Ascending aorta (tissue), 2 donors: Measurements from ENCODE around the gene SLC49A3. TPM values are rescaled to one million over a fixed set of nuclear protein-coding genes. Genes with fewer than 3 reads are reported as not detected.

Experiments
- DNase-seq, 2 donors: peaks; one replicate each; pipeline ENCODE4 v3.0.0-alpha.2; 2019; ENCODE audit warnings: low spot score in 2 of 2
- H3K27ac ChIP-seq, 2 donors: fragments of 200-600 bp; sonication (generic); one replicate each; pipeline ENCODE4 v1.5.1; 2016 to 2017; ENCODE audit warnings: mild to moderate bottlenecking in 1 of 2
- H3K27me3 ChIP-seq: fragments of 200-600 bp; sonication (generic); one replicate; pipeline ENCODE4 v1.5.1; 2017
- H3K36me3 ChIP-seq, 2 donors: fragments of 200-600 bp; sonication (generic); one replicate each; pipeline ENCODE4 v1.5.1; 2016
- H3K4me1 ChIP-seq, 2 donors: fragments of 200-600 bp; sonication (generic); one replicate each; pipeline ENCODE4 v1.5.1; 2016 to 2017; ENCODE audit warnings: mild to moderate bottlenecking in 1 of 2
- H3K4me3 ChIP-seq, 2 donors: fragments of 200-600 bp; sonication (generic); one replicate each; pipeline ENCODE4 v1.5.1; 2016 to 2017; ENCODE audit warnings: mild to moderate bottlenecking in 1 of 2
- H3K9me3 ChIP-seq, 2 donors: fragments of 200-600 bp; sonication (generic); one replicate each; pipeline ENCODE4 v1.5.1; 2016
- intact Hi-C: fragments of 100-400 bp; cut with DNase I; formaldehyde crosslinking; loops from one replicate; pipeline ENCODE4 v1.15.1; 2023
- total RNA-seq: library from RNA; depleted of rRNA; stranded (reverse); fragments of >200 nt; gene quantifications from one replicate; pipeline ENCODE4 v1.1.0, GENCODE V29; 2016
- TF ChIP-seq, protein P1 (sequence below), 3 experiments: fragments of 200-600 bp in 2 of 3; fragments of 450-650 bp in 1 of 3; sonication (generic) in 2 of 3; IDR thresholded peaks; one replicate each; pipeline ENCODE4 v1.5.1; 2016 to 2019; ENCODE audit warnings: antibody characterized with exemption in 3 of 3, mild to moderate bottlenecking in 1 of 3, moderate library complexity in 1 of 3

Gene SLC49A3
- total RNA-seq, 1 donor from 2014 or later: 17.7 TPM

DNA sequence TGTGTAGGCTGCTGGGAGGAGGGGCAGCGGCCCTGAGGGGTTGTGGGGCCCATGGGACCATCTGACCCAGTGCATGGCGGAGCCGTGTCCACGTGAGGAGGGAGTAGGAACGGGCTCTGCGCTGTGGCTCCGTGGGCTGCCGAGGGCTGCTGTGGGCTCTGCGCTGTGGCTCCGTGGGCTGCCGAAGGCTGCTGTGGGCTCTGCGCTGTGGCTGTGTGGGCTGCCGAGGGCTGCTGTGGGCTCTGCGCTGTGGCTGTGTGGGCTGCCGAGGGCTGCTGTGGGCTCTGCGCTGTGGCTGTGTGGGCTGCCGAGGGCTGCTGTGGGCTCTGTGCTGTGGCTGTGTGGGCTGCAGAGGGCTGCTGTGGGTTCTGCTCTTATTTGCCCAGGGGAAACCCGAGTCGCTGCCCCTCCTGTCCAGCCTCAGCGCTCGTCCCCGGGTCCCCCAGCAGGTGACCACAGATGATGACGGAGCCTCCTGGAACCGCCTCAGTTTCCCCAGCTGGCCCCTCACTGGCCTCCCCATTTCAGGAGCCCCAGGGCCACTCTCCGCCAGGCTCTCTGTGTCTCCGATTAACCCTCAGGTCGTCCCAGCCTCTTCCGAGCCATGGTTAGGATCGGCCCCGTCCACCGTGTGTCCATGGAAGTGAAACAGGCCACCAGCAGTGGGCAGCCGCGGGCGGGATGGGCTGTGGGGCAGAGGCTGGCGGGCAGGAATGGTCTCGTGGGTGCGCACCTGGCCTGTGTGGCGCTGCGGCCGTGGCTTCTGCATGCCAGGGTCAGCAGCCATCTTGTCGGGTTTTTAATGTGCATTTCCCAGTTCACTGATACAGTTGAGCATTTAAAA, 36.7 kb upstream of the SLC49A3 start:
- H3K27me3 ChIP-seq: no peaks in the 10 kb centered on the region
- H3K36me3 ChIP-seq: peaks cover 8 to 16% of the 10 kb centered on the region in 2 donors
- DNase-seq: no peak
- H3K9me3 ChIP-seq: no peaks in the 10 kb centered on the region
- H3K27ac ChIP-seq: peak overlapping the region in 1 of 2 donors; percentile 37
- no peaks in the 10 kb centered on the region for H3K4me1 ChIP-seq
- no peak overlapping the region for H3K4me3 ChIP-seq
- TF ChIP-seq, protein P1, sequence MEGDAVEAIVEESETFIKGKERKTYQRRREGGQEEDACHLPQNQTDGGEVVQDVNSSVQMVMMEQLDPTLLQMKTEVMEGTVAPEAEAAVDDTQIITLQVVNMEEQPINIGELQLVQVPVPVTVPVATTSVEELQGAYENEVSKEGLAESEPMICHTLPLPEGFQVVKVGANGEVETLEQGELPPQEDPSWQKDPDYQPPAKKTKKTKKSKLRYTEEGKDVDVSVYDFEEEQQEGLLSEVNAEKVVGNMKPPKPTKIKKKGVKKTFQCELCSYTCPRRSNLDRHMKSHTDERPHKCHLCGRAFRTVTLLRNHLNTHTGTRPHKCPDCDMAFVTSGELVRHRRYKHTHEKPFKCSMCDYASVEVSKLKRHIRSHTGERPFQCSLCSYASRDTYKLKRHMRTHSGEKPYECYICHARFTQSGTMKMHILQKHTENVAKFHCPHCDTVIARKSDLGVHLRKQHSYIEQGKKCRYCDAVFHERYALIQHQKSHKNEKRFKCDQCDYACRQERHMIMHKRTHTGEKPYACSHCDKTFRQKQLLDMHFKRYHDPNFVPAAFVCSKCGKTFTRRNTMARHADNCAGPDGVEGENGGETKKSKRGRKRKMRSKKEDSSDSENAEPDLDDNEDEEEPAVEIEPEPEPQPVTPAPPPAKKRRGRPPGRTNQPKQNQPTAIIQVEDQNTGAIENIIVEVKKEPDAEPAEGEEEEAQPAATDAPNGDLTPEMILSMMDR (IDR thresholded peaks at IDR 0.05): no peak
- intact Hi-C loops: no loop called here

DNA sequence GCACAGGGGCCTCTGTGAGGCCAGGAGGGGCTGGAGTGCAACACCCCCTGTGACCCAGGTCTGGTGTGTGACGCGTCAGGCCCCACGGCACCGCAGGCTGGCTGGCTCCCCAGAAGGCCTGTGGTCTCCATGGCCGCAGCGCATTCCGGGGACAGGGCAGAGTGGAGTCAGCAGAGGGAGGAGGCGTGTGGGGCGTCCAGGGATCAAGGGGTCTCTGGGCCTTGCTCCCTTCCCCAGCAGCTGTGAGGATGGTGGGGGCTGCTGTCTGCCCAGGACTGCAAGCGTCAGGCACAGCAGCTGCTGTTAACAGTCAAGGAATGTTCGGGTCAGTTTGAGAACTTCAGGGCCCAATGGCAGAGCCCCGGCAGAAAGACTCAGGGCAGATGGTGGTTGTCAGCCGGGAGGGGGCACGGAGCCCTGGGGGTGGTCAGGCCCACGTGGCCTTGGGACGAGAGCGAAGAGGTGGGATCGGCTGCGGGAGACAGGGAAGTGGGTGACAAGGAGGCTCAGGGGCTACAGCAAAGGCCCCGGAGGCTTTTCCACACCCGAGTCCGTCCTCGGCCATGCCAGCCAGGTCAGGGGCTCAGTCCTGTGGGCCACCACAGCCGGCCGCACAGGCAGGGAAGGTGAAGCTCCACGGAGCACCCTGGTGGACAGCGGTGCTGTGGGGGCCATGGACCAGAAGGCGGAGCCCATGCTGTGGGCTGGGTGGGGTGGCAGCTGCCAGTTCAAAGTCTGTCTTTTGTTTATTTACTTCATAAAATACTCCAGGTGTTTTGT, 35.0 kb upstream of the SLC49A3 start:
- H3K27ac ChIP-seq: no peak overlapping the region
- H3K27me3 ChIP-seq: no peaks in the 10 kb centered on the region
- no peaks in the 10 kb centered on the region for H3K4me1 ChIP-seq
- H3K36me3 ChIP-seq: peaks cover 0 to 15% of the 10 kb centered on the region in 2 donors
- no peak overlapping the region for H3K4me3 ChIP-seq
- intact Hi-C loops: no loop called here
- DNase-seq: no peak
- TF ChIP-seq, protein P1 (IDR thresholded peaks at IDR 0.05): no peak
- no peaks in the 10 kb centered on the region for H3K9me3 ChIP-seq

DNA sequence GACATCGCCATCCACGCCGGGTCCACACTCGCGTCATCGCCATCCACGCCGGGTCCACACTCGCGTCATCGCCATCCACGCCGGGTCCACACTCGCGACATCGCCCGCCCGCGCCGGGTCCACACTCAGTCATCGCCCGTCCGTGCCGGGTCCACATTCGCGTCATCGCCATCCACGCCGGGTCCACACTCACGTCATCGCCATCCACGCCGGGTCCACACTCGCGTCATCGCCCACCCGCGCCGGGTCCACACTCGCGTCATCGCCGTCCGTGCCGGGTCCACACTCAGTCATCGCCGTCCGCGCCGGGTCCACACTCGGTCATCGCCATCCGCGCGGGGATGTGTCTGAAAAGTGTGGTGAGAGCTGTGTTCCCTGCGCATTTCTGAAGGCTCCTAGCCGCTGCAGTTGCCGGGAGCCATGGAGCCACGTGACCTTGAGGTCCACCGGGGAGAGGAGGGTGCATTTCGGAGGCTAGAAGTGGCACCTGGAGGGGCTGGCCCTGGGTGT, 34.0 kb upstream of the SLC49A3 start:
- Histone ChIP-seq H3K36me3 (peaks cover 0 to 15% of the 10 kb centered on the region in 2 donors), H3K4me1 (no peaks in the 10 kb centered on the region), H3K4me3 (no peak overlapping the region), H3K9me3 (no peaks in the 10 kb centered on the region), H3K27me3 (no peaks in the 10 kb centered on the region), H3K27ac (no peak overlapping the region)
- TF ChIP-seq, protein P1 (IDR thresholded peaks at IDR 0.05): no peak
- intact Hi-C loops: no loop called here
- DNase-seq: no peak

DNA sequence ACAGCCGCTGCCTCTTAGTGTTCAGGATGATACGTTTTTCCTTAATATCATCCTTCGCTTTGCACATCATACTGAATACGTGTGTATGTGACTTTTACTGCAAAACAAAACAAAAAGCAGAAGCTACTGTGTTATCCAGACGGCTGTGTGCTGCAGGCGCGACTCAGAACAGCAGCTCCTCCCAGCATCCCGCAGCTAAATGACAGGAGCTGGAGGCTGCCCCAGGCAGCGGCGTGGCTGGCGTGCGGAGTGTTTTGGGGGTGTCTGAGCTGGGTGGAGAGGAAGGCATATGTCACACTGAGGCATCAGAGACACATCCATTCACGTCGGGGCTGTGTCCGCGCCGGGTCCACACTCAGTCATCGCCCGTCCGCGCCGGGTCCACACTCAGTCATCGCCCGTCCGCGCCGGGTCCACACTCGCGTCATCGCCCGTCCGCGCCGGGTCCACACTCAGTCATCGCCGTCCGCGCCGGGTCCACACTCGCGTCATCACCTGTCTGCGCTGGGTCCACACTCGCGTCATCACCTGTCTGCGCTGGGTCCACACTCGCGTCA, 33.3 kb upstream of the SLC49A3 start:
- peaks cover 0 to 15% of the 10 kb centered on the region in 2 donors for H3K36me3 ChIP-seq
- no peaks in the 10 kb centered on the region for H3K27me3 ChIP-seq
- no peaks in the 10 kb centered on the region for H3K9me3 ChIP-seq
- no peak for DNase-seq
- no peaks in the 10 kb centered on the region for H3K4me1 ChIP-seq
- TF ChIP-seq, protein P1 (IDR thresholded peaks at IDR 0.05): no peak
- no peak overlapping the region for H3K27ac ChIP-seq
- H3K4me3 ChIP-seq: no peak overlapping the region
- intact Hi-C loops: no loop called here

DNA sequence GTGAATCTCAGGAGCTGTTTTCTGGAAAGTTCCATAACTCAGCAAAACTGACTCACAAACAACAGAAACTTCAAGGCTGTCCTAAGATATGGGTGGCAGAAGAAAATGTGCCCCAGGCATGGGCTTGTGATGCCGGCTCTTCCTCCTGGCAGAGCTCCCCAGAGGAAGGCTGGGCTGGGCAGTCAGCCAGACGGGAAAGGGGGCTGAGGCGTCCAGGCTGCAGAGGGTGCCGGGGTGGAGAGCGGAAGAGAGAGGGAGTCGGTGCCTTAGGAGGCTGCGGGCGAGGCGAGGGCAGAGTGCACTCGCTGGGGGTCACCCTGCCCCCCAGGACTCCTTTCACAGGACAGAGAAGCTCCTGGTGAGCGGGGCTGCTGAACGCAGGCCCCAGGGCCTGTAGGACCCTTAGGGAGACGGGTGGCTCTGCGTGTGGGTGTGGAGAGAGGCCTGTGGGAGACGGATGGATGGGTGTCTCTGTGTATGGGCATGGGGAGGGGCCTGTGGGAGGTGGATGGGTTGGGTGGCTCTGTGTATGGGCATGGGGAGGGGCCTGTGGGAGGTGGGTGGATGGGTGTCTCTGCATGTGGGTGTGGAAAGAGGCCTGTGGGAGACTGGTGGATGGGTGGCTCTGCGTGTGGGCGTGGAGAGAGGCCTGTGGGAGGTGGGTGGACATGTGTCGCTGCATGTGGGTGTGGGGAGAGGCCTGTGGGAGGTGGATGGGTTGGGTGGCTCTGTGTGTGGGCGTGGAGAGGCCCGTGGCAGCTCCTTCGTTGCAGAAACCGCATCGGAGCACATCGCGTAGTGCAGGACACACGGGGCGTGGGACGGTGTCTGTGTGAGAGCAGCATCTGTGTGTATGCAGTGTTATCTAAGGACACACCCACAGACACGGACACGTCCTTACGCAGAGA, 32.6 kb upstream of the SLC49A3 start:
- DNase-seq: no peak
- no peaks in the 10 kb centered on the region for H3K9me3 ChIP-seq
- no peak overlapping the region for H3K4me3 ChIP-seq
- no peak overlapping the region for H3K27ac ChIP-seq
- intact Hi-C loops: no loop called here
- H3K36me3 ChIP-seq: peaks cover 0 to 15% of the 10 kb centered on the region in 2 donors
- no peaks in the 10 kb centered on the region for H3K27me3 ChIP-seq
- H3K4me1 ChIP-seq: no peaks in the 10 kb centered on the region
- TF ChIP-seq, protein P1 (IDR thresholded peaks at IDR 0.05): no peak
